Ovary (tissue), 3 donors: ENCODE results near the gene MYL2.

Experiments
- CTCF ChIP-seq, 3 donors: fragments of 450-650 bp in 2 of 3; fragments of 200-600 bp in 1 of 3; IDR thresholded peaks; one replicate each; pipeline versions ENCODE4 v1.5.1 to v1.8.0; 2016 to 2022; ENCODE audit warnings: antibody characterized with exemption in 3 of 3, mild to moderate bottlenecking in 1 of 3
- EP300 ChIP-seq: sonication (generic); formaldehyde crosslinking; IDR thresholded peaks from one replicate; pipeline ENCODE4 v1.6.1; 2017; ENCODE audit warnings: antibody characterized with exemption
- donor health status: DM: no; HTN: no; CAD: no.

GRCh38 chr12:110889361-110889760 lies 31.0 kb downstream of the MYL2 start:
- TF ChIP-seq CTCF (IDR thresholded peaks at IDR 0.05) (no peak), EP300 (no peak)
